ENCODE results near the gene NHSL1.

The NHSL1 gene

GRCh38 chr6:138480279-138480949 lies 18.9 kb downstream of the NHSL1 start (continued):
- no peak for TF ChIP-seq TSHZ1 (tag by site-specific recombination; IDR thresholded peaks at IDR 0.05; ENCODE audit: borderline replicate concordance)

GRCh38 chr6:138477913-138478539 lies 21.3 kb downstream of the NHSL1 start:
- POLR2A ChIA-PET = no interaction called here
- H3K27ac ChIP-seq (ENCODE audit: extremely low read depth, low read depth, low read length) = peak overlapping the region; percentile 37
- CTCF ChIA-PET = no interaction called here
- no peaks in the 10 kb centered on the region; a peak in 1 of 3 replicates for H3K36me3 ChIP-seq (ENCODE audit: control insufficient read depth in 2 of 2, insufficient read depth in 1 of 2, low read length in 2 of 2)
- H3K4me3 ChIP-seq (ENCODE audit: low read depth, low read length) = no peak overlapping the region
- H3K9me3 ChIP-seq (ENCODE audit: control insufficient read depth, insufficient read depth, low read depth, low read length) = no peaks in the 10 kb centered on the region
- H3K4me1 ChIP-seq (ENCODE audit: control insufficient read depth, insufficient read depth, low read length) = peaks cover 8% of the 10 kb centered on the region
- TF ChIP-seq ZNF280D (tag by site-specific recombination; IDR thresholded peaks at IDR 0.05) (no peak), SP7 (tag by site-specific recombination; IDR thresholded peaks at IDR 0.05) (peak; percentile 55; the same call in 1 of the 2 replicates), PRDM6 (tag by site-specific recombination; IDR thresholded peaks at IDR 0.05) (peak; percentile 97), OVOL3 (tag by site-specific recombination; IDR thresholded peaks at IDR 0.05) (peak; percentile 18; the same call in 1 of the 2 replicates), ZNF843 (tag by site-specific recombination; IDR thresholded peaks at IDR 0.05) (peak; percentile 83), ZXDB (tag by site-specific recombination; IDR thresholded peaks at IDR 0.05) (peak; percentile 39), ZNF514 (tag by site-specific recombination; IDR thresholded peaks at IDR 0.05) (no peak), ZNF596 (tag by site-specific recombination; IDR thresholded peaks at IDR 0.05) (no peak), PRDM2 (tag by site-specific recombination; IDR thresholded peaks at IDR 0.05; ENCODE audit: borderline replicate concordance) (no peak), ZEB2 (tag by site-specific recombination; IDR thresholded peaks at IDR 0.05) (peak; percentile 54; the same call in 1 of the 2 replicates), ZNF404 (tag by site-specific recombination; IDR thresholded peaks at IDR 0.05) (no peak), ZNF549 (tag by site-specific recombination; IDR thresholded peaks at IDR 0.05) (no peak), ZNF791 (tag by site-specific recombination; IDR thresholded peaks at IDR 0.05) (no peak), ZNF521 (tag by site-specific recombination; IDR thresholded peaks at IDR 0.05) (no peak), SCRT2 (tag by site-specific recombination; IDR thresholded peaks at IDR 0.05) (no peak), ZNF488 (tag by site-specific recombination; IDR thresholded peaks at IDR 0.05) (no peak), KLF16 (tag by site-specific recombination; IDR thresholded peaks at IDR 0.05) (no peak), ZBTB1 (tag by site-specific recombination; IDR thresholded peaks at IDR 0.05) (no peak)
